HUES48 (cell line): ENCODE results near the gene CCL19.
"Not testable (repeated sequence)": the region's sequence is repeated elsewhere in the genome, so short reads cannot be mapped to it uniquely, and the experiment has no call there.

Source experiments
- H3K27ac ChIP-seq: one replicate; pipeline ENCODE4 v1.7.0; 2013; ENCODE audit warnings: low read depth, low read length, inconsistent platforms
- H3K27me3 ChIP-seq: 2 replicates; pipeline ENCODE4 v1.6.1; 2013; ENCODE audit warnings: mild to moderate bottlenecking, low read length; ENCODE audit not compliant: control insufficient read depth, insufficient read depth
- H3K36me3 ChIP-seq: 2 replicates; pipeline ENCODE4 v1.6.1; 2013; ENCODE audit warnings: low read length; ENCODE audit not compliant: control insufficient read depth, insufficient read depth
- H3K4me1 ChIP-seq: 2 replicates; pipeline ENCODE4 v1.6.1; 2013; ENCODE audit warnings: mild to moderate bottlenecking, low read length; ENCODE audit not compliant: control insufficient read depth, insufficient read depth
- H3K4me3 ChIP-seq: 2 replicates; pipeline ENCODE4 v1.5.1; 2013; ENCODE audit warnings: mild to moderate bottlenecking, low read depth, low read length
- H3K9ac ChIP-seq: 2 replicates; pipeline ENCODE4 v1.6.1; 2013; ENCODE audit warnings: mild to moderate bottlenecking, low read depth, low read length, moderate library complexity
- H3K9me3 ChIP-seq: 2 replicates; pipeline ENCODE4 v1.6.1; 2013; ENCODE audit warnings: low read length; ENCODE audit not compliant: control insufficient read depth, insufficient read depth

The CCL19 gene

DNA sequence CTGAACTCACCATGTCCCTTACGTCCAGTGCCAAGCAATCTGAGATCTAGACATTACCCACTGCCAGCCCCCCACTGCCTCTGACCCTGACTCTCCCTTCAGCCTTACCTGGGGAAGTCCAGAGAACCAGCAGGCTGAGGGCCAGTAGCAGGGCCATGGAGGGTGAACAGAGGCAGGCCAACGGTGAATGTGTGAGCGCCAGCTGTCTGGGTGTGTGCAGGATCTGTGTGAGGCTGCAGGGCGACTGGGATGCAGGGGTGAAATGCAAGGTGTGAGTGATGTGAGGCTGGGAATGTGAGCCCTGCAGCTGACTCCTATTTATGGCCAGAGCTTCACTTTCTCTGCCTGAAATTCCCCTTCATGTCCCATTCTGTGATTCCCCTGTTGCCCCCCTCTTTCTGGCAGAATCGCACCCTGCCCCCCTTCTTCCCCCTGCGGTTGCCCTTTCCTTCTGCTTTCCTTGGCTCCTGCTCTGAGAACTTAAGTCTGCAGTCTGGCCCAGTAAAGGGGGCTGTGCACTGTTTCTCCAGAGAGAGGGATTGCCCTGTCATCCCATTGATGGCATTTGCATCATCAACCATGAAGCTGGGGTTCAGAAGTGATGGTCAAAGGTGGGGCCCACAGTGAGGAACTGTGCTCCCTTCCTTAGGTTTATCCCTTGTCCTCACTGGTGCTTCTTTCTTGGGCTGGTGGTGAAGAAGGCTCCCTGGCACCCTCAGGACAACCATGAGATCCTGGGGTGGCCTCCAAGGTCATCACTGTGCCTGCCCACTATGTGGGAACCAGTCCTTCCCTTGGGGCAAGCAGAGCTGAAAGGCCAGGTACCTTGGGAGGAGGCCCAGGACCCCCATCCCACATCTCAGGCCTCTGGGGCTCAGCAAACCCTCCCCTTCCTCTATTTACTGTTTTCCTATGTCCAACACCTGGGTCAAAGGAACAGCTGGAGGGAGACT is at the start of gene CCL19:
TSS of gene CCL19 (minus strand) at position 294 of the 953 bp plus-strand sequence. CDS start at position 157, 137 bp downstream.
- Histone ChIP-seq H3K9me3 (no peaks in the 10 kb centered on the region), H3K4me3 (no peak within 1 kb of the TSS)

DNA sequence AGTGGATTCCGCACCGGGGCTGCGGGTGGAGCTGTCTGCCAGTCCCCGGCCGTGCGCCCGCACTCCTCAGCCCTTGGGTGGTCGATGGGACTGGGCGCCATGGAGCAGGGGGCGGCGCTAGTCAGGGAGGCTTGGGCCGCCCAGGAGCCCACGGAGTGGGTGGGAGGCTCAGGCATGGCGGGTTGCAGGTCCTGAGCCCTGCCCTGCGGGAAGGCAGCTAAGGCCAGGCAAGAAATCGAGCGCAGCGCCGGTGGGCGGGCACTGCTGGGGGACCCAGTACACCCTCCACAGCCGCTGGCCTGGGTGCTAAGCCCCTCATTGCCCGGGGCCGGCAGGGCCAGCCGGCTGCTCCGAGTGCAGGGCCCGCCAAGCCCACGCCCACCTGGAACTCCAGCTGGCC is 49.1 kb upstream of the CCL19 start:
- H3K36me3 ChIP-seq, H3K9me3 ChIP-seq, H3K27ac ChIP-seq, H3K4me1 ChIP-seq, H3K4me3 ChIP-seq, H3K27me3 ChIP-seq, H3K9ac ChIP-seq: not testable (repeated sequence)

More for the DNA sequence above, at the start of gene CCL19:
- peaks cover 8% of the 10 kb centered on the region; the same call in 1 of the 2 replicates for H3K4me1 ChIP-seq
- no peak within 1 kb of the TSS for H3K9ac ChIP-seq
- no peak within 1 kb of the TSS for H3K27ac ChIP-seq
- no peaks in the 10 kb centered on the region for H3K27me3 ChIP-seq
- H3K36me3 ChIP-seq, result no peaks in the 10 kb centered on the region

DNA sequence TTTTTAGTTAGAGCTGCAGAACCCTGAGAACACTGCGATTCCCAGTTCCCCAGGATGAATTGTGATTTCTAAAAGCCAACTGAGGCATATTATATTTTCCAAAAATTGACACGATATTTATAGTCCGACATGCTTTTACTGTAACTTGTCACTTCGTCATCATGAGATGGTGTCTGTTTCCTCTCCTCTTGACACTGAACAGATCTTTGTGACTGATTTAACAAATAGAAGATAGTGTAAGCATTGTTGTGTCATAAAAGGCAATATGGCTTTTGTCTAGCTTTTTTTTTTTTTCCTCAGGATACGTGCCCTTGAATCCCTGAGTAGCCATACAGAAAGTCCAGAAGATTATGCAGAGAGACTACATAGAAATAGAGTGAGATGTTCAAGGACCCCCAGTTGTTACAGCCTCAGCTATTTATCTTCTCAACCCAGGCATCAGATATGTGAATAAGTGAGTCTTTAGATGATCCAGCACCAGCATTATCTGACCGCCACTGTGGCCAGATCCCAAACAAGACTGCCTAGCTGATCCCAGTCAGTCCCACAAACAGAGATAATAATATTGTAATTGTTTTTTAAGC is 46.7 kb upstream of the CCL19 start:
- H3K36me3 ChIP-seq, result no peaks in the 10 kb centered on the region
- H3K9ac ChIP-seq, result no peak overlapping the region
- no peaks in the 10 kb centered on the region for H3K27me3 ChIP-seq

DNA sequence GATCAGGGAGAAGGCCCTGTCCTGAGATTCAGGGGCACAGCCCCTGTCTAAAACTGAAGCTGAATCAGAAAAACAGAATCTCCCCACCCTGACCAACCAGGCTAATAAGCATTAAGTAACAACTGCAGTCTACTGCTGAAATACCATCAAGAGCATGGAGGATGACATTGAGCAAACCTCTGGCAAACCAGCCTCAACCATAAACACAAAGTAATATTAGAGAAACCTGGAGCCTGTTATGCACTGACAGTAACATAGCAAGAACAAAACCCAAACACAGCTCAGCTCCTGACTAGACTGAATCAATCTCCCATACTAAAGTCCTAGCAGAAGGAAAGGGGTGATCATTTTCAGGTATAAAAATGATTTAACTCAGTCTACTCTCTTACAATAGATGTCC is 43.6 kb upstream of the CCL19 start:
- Histone ChIP-seq H3K9me3 (no peaks in the 10 kb centered on the region), H3K36me3 (no peaks in the 10 kb centered on the region), H3K4me1 (no peaks in the 10 kb centered on the region), H3K4me3 (no peak overlapping the region), H3K27me3 (no peaks in the 10 kb centered on the region), H3K9ac (no peak overlapping the region), H3K27ac (no peak overlapping the region)

More for the DNA sequence above, 46.7 kb upstream of the CCL19 start:
- Histone ChIP-seq H3K9me3 (no peaks in the 10 kb centered on the region), H3K27ac (no peak overlapping the region), H3K4me3 (no peak overlapping the region), H3K4me1 (no peaks in the 10 kb centered on the region)

DNA sequence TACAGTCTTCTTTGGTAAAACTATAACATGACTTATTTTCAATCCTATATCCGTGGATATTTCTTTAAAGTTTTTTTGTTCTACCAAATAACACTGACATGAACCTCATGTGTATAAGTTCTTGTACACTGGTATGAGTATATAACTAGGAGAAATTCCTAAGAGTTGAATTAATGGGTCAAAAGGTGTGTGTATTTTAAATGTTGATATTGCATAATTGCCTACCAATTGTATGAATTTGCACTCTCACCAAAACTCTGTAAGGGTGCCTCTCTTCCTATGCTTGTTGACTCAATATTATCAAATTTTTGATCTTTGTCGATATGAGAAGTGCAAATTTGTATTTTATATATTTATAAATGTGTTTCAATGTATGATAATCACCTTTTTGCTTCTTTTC is 41.8 kb upstream of the CCL19 start:
- Histone ChIP-seq H3K4me3 (no peak overlapping the region), H3K9me3 (no peaks in the 10 kb centered on the region), H3K4me1 (no peaks in the 10 kb centered on the region), H3K9ac (no peak overlapping the region), H3K27me3 (peaks cover 2% of the 10 kb centered on the region; the same call in 1 of the 2 replicates), H3K36me3 (no peaks in the 10 kb centered on the region), H3K27ac (no peak overlapping the region)

DNA sequence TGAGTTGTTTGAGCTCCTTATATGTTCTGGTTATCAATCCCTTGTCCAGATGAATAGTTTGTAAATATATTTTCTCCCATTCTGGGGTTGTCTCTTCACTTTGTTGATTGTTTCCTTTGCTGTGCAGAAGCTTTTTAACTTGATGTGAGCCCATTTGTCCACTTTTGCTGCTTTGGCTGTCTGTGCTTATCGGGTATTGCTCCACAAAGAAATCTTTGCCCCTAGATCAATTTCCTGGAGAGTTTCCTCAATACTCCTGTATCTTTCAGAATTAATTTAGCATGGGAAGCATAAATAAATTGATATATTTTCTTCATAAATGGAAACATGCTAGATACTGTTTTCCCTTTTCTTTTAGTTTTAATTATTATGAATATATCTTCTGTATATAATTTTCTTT is 41.4 kb upstream of the CCL19 start:
- Histone ChIP-seq H3K27ac (no peak overlapping the region), H3K4me1 (no peaks in the 10 kb centered on the region), H3K9me3 (no peaks in the 10 kb centered on the region), H3K4me3 (no peak overlapping the region), H3K27me3 (peaks cover 3% of the 10 kb centered on the region; the same call in 1 of the 2 replicates), H3K36me3 (no peaks in the 10 kb centered on the region), H3K9ac (no peak overlapping the region)

DNA sequence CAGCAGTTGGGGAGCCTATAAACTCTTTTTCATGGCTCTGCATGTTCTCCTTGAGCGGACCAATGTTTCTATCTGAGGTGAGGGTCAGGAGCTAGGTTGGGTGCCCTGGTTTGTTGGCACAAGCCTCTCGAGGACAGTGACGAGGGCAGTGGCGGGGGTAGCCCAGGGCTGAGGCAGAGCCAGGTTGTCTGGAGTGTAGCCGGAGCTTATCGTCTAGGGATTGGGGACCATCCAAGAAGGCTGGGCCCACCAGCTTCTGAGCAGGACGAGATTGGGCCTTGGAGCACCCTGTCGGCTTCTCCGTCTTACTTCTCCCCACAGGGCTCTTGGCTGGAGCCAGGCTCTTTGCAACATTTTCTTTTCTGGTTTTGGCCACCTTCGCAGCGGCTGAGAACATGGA is 32.1 kb upstream of the CCL19 start:
- H3K9ac ChIP-seq, result no peak overlapping the region
- H3K9me3 ChIP-seq, result no peaks in the 10 kb centered on the region
- H3K36me3 ChIP-seq, result no peaks in the 10 kb centered on the region
- no peaks in the 10 kb centered on the region for H3K4me1 ChIP-seq
- no peak overlapping the region for H3K27ac ChIP-seq
- peaks cover 3% of the 10 kb centered on the region; the same call in 1 of the 2 replicates for H3K27me3 ChIP-seq
- H3K4me3 ChIP-seq, result no peak overlapping the region

DNA sequence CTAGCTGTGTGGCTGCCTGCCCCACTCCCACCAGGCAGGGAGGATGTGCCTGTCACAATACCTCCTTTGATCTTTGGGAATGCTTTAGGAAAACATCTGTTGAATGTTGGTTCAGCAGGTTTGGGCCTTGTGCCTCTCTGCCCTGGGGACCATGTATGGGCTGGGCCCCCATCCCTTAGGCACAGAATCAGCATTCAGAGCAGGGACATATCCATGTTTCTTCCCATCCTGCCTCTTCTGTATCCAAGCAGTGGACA is 28.6 kb upstream of the CCL19 start:
- not testable (repeated sequence) for H3K9me3 ChIP-seq, H3K36me3 ChIP-seq, H3K9ac ChIP-seq, H3K4me3 ChIP-seq, H3K27ac ChIP-seq, H3K4me1 ChIP-seq, H3K27me3 ChIP-seq

DNA sequence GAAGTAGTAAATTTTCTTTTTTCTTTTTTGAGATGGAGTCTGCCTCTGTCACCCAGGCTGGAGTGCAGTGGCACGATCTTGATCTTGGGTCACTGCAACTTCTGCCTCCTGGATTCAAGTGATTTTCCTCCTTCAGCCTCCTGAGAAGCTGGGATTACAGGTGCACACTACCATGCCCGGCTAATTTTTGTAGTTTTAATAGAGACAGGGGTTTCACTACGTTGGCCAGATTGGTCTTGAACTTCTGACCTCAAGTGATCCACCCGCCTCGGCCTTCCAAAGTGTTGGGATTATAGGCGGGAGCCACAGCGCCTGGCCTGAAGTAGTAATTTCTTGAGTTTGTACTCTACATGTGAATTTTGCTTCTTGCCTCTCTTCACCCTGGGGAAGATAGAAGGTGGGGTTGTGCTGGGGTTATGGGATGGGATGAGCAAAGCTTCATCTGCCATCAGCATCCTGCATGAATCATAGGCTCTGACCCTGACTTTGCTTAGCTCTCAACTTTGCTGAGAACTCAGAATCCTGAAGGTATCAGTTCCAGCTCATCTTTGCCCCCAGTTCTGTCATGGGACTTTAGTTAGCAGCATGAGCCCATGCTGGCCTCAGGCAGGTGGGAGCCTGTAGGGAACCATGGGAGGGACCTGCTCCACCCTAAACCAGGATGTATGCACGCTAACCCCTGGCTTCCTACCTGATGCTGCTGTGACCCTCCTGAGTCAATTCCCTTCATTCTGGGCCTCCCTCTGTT is 28.1 kb upstream of the CCL19 start:
- Histone ChIP-seq H3K4me1 (no peaks in the 10 kb centered on the region), H3K27ac (no peak overlapping the region), H3K9ac (no peak overlapping the region), H3K4me3 (no peak overlapping the region), H3K27me3 (no peaks in the 10 kb centered on the region), H3K36me3 (no peaks in the 10 kb centered on the region), H3K9me3 (no peaks in the 10 kb centered on the region)

DNA sequence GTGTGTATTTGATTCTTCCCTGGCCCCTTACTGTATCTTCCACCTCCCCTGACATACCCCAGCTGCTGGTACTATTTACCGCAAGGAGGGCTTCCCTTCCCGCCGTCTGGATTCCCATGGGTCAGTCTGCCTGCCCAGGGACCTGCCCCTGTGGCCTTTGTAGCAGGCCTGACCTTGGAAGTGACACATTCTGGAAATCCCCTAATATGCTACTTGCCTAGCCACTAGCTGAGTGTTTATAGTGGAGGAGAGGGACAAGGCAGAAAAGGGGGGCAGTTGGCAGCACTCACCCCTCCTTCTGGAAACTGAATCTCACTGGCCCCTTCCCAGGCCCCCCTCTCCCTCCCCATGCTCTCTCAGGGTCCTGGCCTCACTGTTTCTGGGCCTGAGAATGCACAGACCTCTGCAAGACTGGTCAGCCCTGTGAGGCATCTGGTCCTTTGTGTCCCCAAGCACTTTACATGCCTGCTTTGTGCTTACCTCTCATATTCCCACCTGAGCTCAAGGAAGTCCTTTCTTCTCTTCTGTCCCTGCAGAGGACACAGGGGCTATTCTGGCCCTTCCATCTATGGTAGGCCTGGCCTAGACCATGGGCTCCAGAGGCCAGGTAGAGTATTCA is 27.0 kb upstream of the CCL19 start:
- Histone ChIP-seq H3K27me3 (no peaks in the 10 kb centered on the region), H3K9me3 (no peaks in the 10 kb centered on the region), H3K4me3 (no peak overlapping the region), H3K36me3 (no peaks in the 10 kb centered on the region), H3K9ac (no peak overlapping the region), H3K27ac (no peak overlapping the region), H3K4me1 (no peaks in the 10 kb centered on the region)
